ENCODE data around the gene INPP5D.

DNA sequence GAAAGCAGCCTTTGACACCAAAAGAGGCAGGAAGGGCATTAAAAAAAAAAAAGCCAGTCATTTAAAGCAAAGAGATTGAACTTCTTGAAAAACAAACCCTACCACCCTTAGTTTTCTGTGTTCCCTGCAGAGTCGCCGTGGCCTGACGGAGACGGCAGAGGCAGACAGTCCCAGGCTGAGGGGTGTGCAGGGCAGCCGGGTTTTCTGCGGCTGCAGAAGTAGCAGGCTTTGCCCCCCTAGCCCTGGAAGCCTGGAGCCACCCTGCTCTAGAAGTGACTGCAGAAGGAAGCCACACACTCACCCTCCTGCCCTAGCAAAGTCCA lies 2.8 kb downstream of the INPP5D start:
- TF ChIP-seq, protein P1, sequence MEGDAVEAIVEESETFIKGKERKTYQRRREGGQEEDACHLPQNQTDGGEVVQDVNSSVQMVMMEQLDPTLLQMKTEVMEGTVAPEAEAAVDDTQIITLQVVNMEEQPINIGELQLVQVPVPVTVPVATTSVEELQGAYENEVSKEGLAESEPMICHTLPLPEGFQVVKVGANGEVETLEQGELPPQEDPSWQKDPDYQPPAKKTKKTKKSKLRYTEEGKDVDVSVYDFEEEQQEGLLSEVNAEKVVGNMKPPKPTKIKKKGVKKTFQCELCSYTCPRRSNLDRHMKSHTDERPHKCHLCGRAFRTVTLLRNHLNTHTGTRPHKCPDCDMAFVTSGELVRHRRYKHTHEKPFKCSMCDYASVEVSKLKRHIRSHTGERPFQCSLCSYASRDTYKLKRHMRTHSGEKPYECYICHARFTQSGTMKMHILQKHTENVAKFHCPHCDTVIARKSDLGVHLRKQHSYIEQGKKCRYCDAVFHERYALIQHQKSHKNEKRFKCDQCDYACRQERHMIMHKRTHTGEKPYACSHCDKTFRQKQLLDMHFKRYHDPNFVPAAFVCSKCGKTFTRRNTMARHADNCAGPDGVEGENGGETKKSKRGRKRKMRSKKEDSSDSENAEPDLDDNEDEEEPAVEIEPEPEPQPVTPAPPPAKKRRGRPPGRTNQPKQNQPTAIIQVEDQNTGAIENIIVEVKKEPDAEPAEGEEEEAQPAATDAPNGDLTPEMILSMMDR (IDR thresholded peaks at IDR 0.05; ENCODE audit: low read length) = no peak
- no peak for TF ChIP-seq EZH2 (IDR thresholded peaks at IDR 0.05; ENCODE audit: borderline replicate concordance, low read length)

All from OCI-LY1 (cell line).